Stomach (tissue), 4 donors: ENCODE results near the gene CDK2AP2.

Experiments used
- CTCF ChIP-seq, 7 experiments: fragments of 450-650 bp in 4 of 7; fragments of 200-600 bp in 3 of 7; sonication (generic) in 3 of 7; IDR thresholded peaks; one replicate each; pipeline ENCODE4 v1.5.1; 2016 to 2019; ENCODE audit warnings: antibody characterized with exemption in 7 of 7, control low read depth in 2 of 7, mild to moderate bottlenecking in 1 of 7
- EP300 ChIP-seq: sonication (generic); formaldehyde crosslinking; IDR thresholded peaks from one replicate; pipeline ENCODE4 v1.6.1; 2017; ENCODE audit warnings: antibody characterized with exemption
- POLR2A ChIP-seq, 4 donors: fragments of 450-650 bp; IDR thresholded peaks; one replicate each; pipeline ENCODE4 v1.6.1; 2016; ENCODE audit warnings: antibody characterized with exemption in 4 of 4, control low read depth in 2 of 4, mild to moderate bottlenecking in 1 of 4, moderate library complexity in 1 of 4

GRCh38 chr11:67507864-67508485, at the start of gene CDK2AP2:
- TF ChIP-seq CTCF (IDR thresholded peaks at IDR 0.05) (no peak), POLR2A (IDR thresholded peaks at IDR 0.05) (peak in 1 of 4 donors; percentile 86), EP300 (no peak)
